T47D (cell line): ENCODE results near the gene CDK18.

ENCODE experiments used
- DNase-seq, 2 experiments: peaks; one replicate each; pipeline versions ENCODE4 v3.0.0 to v3.0.0-alpha.2; 2011 to 2012; ENCODE audit warnings: low read depth in 1 of 2, low spot score in 1 of 2
- JUND ChIP-seq: IDR thresholded peaks from 2 replicates; pipeline ENCODE4 v1.6.1; 2012; ENCODE audit warnings: low read depth
- in situ Hi-C: cut with HindIII; loops from 2 replicates; pipeline ENCODE4 v1.10.0; 2016; ENCODE audit warnings: low sequenced_read_pairs, low pct_unique_long_range_greater_than_20kb

CDK18 gene

GRCh38 chr1:205514211-205515142, 10.0 kb downstream of the CDK18 start:
- DNase-seq = no peak
- in situ Hi-C loops = no loop called here
- TF ChIP-seq JUND = no peak

DNA sequence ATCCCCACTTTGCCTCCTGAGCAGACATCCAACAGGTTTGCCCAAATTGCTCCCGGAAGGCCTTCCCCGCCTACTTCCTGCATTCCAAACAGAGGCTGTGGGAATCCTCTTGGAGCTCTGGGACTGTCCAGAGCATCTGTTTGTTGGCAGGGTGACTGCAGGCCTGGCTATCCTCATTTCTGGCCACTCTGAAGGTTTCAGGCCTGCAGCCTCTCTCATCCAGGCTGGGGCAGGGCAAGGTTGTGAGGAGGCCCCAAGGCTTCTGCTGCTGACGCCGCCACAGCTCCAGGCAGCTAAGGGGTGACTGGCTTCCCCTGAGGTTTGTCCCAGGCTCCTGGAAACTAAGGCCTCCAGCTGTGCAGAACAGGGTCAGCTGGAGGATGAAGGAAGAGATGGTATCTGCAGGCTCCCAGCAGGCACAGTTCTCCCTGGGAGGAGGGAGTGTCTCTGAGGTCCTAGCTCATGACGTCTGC, 11.3 kb downstream of the CDK18 start:
- TF ChIP-seq JUND = no peak
- in situ Hi-C loops = no loop called here
- DNase-seq = peak; percentile 54 to 79

- DNase-seq = no peak
- in situ Hi-C loops = no loop called here
- no peak for TF ChIP-seq JUND
Measured at GRCh38 chr1:205516362-205516761, 11.9 kb downstream of the CDK18 start.

DNA sequence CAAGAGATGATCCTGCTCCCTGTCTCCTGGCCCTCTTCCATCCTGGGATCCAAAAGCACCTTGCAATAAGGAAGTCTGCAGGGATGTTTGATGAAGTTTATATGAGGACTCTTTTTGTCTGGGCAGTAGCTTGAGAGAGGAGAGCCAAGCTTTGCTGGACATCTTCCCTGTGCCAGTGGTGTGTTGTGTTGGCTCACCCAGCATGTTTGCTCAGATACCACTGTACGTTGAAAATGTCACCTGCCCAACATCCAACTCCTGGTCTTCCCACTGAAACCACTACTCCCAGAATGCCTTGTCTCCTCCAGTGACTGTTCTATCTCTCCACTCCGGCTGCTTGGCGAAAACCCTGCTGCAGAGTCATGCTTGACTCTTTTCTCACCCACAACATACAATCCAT, 12.8 kb downstream of the CDK18 start:
- no peak for DNase-seq
- in situ Hi-C loops = no loop called here
- no peak for TF ChIP-seq JUND

GRCh38 chr1:205517763-205518162, 13.3 kb downstream of the CDK18 start:
- TF ChIP-seq JUND = no peak
- in situ Hi-C loops = no loop called here

GRCh38 chr1:205518661-205519540, 14.4 kb downstream of the CDK18 start:
- no peak for DNase-seq
- TF ChIP-seq JUND = no peak
- in situ Hi-C loops = no loop called here

More at GRCh38 chr1:205517763-205518162, 13.3 kb downstream of the CDK18 start:
- no peak for DNase-seq

DNA sequence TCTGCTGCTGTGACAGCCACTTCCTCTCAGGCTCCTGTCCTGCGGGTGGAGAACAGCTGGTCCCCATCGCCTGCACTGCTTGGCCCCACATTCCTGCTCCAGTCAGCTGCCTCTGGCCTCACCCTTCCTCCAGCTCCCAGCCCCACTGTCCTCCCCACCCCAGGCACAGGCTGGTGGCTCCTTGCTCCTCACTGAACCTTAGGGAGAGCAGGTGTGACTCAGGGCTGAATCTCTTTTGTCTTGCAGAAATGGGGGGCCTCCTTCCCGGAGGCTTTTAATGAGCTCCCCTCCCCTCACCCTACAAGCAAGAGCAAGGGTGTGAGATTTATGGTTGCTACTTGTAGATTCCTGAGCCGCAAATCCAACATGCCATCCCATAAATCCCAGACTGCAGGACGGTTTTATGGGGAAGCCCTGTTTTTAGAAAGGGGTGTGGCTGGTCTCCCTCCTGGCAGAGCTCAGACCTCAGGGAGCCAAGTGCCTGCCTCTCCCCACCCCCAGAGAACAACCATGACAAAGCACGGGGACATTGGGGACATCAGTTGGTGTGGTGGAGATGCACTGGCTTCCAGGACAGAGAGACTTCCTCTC, 15.2 kb downstream of the CDK18 start:
- in situ Hi-C loops = no loop called here
- DNase-seq = no peak

DNA sequence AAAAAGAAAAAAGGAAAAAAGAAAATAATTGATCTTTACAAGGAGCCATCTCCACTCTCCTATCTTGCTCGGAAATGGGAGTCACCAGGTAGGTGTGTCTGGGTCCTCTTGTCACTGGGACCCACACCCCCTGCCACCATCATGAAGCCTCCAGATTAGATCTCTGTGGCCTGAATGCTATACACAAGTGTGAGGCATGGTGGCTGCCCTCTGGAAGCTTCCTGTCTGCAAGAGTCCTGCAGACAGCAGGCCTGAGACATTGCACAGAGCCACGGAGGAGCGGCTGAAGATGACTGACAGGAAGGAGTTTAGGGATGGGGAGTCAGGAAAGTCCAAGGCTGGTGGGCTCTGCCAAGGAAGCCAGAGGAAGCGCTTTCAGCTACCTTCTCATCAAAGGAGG, 16.2 kb downstream of the CDK18 start:
- in situ Hi-C loops = no loop called here
- DNase-seq = no peak
- no peak for TF ChIP-seq JUND

More for the DNA sequence above, 15.2 kb downstream of the CDK18 start:
- TF ChIP-seq JUND = no peak

DNA sequence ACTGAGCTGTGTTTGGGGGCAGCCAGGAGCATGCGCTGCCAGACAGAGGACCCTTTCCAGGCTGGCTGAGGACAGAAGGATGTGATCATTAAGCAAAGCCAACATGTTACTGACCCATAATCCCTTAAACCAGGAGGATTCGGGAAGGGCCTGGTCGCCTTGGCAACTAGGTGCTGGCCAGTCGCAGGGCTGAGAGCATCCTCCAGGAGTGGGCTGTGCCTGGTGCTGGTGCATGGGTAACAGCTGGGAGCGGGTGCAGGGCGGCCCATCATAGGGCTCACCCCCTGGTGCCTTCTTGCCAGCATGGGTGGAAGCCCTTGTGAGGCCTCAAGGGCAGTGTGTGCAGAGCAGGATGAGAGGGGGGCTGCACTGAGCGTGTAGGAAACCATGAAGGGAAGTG, 17.2 kb downstream of the CDK18 start:
- no peak for DNase-seq
- in situ Hi-C loops = no loop called here
- no peak for TF ChIP-seq JUND

- DNase-seq = no peak
- no peak for TF ChIP-seq JUND
- in situ Hi-C loops = no loop called here
Measured at GRCh38 chr1:205522692-205523091, 18.2 kb downstream of the CDK18 start.

GRCh38 chr1:205523261-205523890, 18.9 kb downstream of the CDK18 start:
- DNase-seq = no peak
- in situ Hi-C loops = no loop called here
- TF ChIP-seq JUND = no peak

GRCh38 chr1:205523891-205524793, 19.7 kb downstream of the CDK18 start:
- TF ChIP-seq JUND = no peak
- DNase-seq = peak; percentile 85 to 94
- in situ Hi-C loops = no loop called here
